MM.1S (cell line): Measurements from ENCODE around the gene PYGO2.
"Not testable (repeated sequence)": the region's sequence is repeated elsewhere in the genome, so short reads cannot be mapped to it uniquely, and the experiment has no call there.

Experiments
- DNase-seq: peaks from one replicate; pipeline ENCODE4 v3.0.0-alpha.2; 2015
- H2AFZ ChIP-seq: fragments of 300-600 bp; sonication (generic); 2 replicates; pipeline ENCODE4 v1.6.0; 2016; ENCODE audit warnings: antibody characterized with exemption, low read length
- H3F3A ChIP-seq: fragments of 300-600 bp; sonication (generic); 2 replicates; pipeline ENCODE4 v1.6.1; 2016; ENCODE audit warnings: mild to moderate bottlenecking, antibody characterized with exemption, low read length, moderate library complexity, mixed read lengths; ENCODE audit not compliant: insufficient read depth
- H3K27ac ChIP-seq: fragments of 300-600 bp; sonication (generic); 2 replicates; pipeline ENCODE4 v1.5.1; 2016; ENCODE audit warnings: mild to moderate bottlenecking, low read length
- H3K27me3 ChIP-seq: fragments of 300-600 bp; sonication (generic); replicated peaks from 2 replicates; pipeline ENCODE4 v1.6.0; 2016; ENCODE audit warnings: low read length; ENCODE audit not compliant: insufficient read depth
- H3K36me3 ChIP-seq: fragments of 300-600 bp; sonication (generic); replicated peaks from 2 replicates; pipeline ENCODE4 v1.6.1; 2016; ENCODE audit warnings: mild to moderate bottlenecking, low read length, mixed read lengths; ENCODE audit not compliant: insufficient read depth
- H3K4me1 ChIP-seq: fragments of 300-600 bp; sonication (generic); 2 replicates; pipeline ENCODE4 v1.6.1; 2016; ENCODE audit warnings: low read length, mixed read lengths
- H3K4me2 ChIP-seq: fragments of 300-600 bp; sonication (generic); 2 replicates; pipeline ENCODE4 v1.6.0; 2016; ENCODE audit warnings: low read depth, low read length
- H3K4me3 ChIP-seq: fragments of 300-600 bp; sonication (generic); 2 replicates; pipeline ENCODE4 v1.5.1; 2016; ENCODE audit warnings: low read length, mixed read lengths
- H3K79me2 ChIP-seq: fragments of 300-600 bp; sonication (generic); 2 replicates; pipeline ENCODE4 v1.6.1; 2016; ENCODE audit warnings: mixed run types, low read length, mixed read lengths
- H3K9ac ChIP-seq: fragments of 300-600 bp; sonication (generic); 2 replicates; pipeline ENCODE4 v1.6.1; 2016; ENCODE audit warnings: low read length, mixed read lengths
- H3K9me2 ChIP-seq: fragments of 300-600 bp; sonication (generic); replicated peaks from 2 replicates; pipeline ENCODE4 v1.6.1; 2016; ENCODE audit warnings: mild to moderate bottlenecking, low read length, mixed read lengths; ENCODE audit not compliant: insufficient read depth
- H3K9me3 ChIP-seq: fragments of 300-600 bp; sonication (generic); replicated peaks from 2 replicates; pipeline ENCODE4 v1.6.1; 2016; ENCODE audit warnings: mild to moderate bottlenecking, low read length, mixed read lengths; ENCODE audit not compliant: insufficient read depth
- H4K20me1 ChIP-seq: fragments of 300-600 bp; sonication (generic); 2 replicates; pipeline ENCODE4 v1.6.1; 2016; ENCODE audit warnings: mild to moderate bottlenecking, low read length, moderate library complexity, mixed read lengths; ENCODE audit not compliant: insufficient read depth
- EZH2 ChIP-seq: fragments of 300-600 bp; sonication (generic); optimal IDR thresholded peaks from 2 replicates; pipeline ENCODE3; 2017; ENCODE audit warnings: low read depth, mild to moderate bottlenecking, antibody characterized with exemption, low read length, mixed read lengths
- EZH2phosphoT487 ChIP-seq: fragments of 300-600 bp; sonication (generic); IDR thresholded peaks from 2 replicates; pipeline ENCODE4 v1.6.1; 2018; ENCODE audit warnings: antibody characterized with exemption, low read length
- TF ChIP-seq, protein P1 (sequence below): fragments of 300-600 bp; sonication (generic); IDR thresholded peaks from 2 replicates; pipeline ENCODE4 v1.5.1; 2016; ENCODE audit warnings: antibody characterized with exemption, low read length, mixed read lengths

PYGO2 gene

DNA sequence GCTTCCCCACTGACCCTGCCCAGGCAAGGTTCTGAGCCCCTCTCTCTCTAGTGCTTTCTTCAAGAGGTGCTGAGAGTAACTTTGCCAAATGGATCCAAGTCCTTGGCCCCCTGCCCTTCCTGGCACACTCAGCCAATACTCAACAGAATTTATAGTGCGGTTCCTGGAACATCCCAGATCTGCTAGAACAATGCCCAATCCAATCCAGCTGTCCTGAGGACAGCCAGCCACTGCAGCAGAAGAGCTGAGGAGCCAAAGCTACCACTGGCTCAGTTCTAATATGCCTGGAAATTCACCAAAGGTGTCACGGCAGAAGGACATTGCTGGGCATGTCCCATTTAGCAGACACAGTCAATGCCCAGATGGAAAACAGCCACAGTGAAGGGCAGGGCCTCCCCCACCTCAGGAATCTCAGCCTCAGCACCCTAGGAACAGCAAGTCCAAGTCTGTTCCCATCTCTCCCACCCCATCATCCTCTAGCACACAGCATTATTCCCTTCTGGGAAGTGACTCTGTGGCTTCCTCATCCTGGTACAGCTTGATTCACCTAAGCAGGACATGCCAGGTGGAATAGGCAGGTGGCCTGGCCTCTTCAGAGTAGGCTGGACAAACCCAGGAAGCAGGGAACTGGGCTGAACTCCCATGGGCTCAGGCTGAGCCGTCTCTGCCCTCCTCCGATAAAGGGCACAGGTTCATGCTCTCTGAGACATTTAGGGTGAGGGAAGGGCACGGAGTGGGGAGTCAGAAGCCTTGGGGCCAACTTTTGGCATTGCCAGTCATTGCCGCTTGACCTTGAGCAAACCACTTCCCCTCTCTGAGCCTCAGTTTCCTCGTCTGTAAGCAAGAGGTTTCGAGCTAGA, 49.7 kb downstream of the PYGO2 start:
- no peak for DNase-seq
- no peak overlapping the region for H3K4me3 ChIP-seq
- H3K4me2 ChIP-seq: no peak overlapping the region
- TF ChIP-seq, protein P1, sequence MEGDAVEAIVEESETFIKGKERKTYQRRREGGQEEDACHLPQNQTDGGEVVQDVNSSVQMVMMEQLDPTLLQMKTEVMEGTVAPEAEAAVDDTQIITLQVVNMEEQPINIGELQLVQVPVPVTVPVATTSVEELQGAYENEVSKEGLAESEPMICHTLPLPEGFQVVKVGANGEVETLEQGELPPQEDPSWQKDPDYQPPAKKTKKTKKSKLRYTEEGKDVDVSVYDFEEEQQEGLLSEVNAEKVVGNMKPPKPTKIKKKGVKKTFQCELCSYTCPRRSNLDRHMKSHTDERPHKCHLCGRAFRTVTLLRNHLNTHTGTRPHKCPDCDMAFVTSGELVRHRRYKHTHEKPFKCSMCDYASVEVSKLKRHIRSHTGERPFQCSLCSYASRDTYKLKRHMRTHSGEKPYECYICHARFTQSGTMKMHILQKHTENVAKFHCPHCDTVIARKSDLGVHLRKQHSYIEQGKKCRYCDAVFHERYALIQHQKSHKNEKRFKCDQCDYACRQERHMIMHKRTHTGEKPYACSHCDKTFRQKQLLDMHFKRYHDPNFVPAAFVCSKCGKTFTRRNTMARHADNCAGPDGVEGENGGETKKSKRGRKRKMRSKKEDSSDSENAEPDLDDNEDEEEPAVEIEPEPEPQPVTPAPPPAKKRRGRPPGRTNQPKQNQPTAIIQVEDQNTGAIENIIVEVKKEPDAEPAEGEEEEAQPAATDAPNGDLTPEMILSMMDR: no peak
- no peak for TF ChIP-seq EZH2
- TF ChIP-seq EZH2phosphoT487: no peak
- H3K9me2 ChIP-seq: no peaks in the 10 kb centered on the region
- H3K9ac ChIP-seq: no peak overlapping the region
- no peaks in the 10 kb centered on the region for H3F3A ChIP-seq
- H3K9me3 ChIP-seq: no peaks in the 10 kb centered on the region
- H3K27me3 ChIP-seq: no peaks in the 10 kb centered on the region
- no peaks in the 10 kb centered on the region for H3K79me2 ChIP-seq
- H3K4me1 ChIP-seq: no peaks in the 10 kb centered on the region
- H2AFZ ChIP-seq: no peak overlapping the region
- H3K27ac ChIP-seq: no peak overlapping the region
- H3K36me3 ChIP-seq: no peaks in the 10 kb centered on the region
- no peaks in the 10 kb centered on the region for H4K20me1 ChIP-seq

- Histone ChIP-seq H3K9me3 (no peaks in the 10 kb centered on the region), H3K79me2 (no peaks in the 10 kb centered on the region)
- TF ChIP-seq, protein P1: no peak
- TF ChIP-seq EZH2 (no peak), EZH2phosphoT487 (no peak)
Measured at GRCh38 chr1:154910851-154911250, 50.7 kb downstream of the PYGO2 start.

DNA sequence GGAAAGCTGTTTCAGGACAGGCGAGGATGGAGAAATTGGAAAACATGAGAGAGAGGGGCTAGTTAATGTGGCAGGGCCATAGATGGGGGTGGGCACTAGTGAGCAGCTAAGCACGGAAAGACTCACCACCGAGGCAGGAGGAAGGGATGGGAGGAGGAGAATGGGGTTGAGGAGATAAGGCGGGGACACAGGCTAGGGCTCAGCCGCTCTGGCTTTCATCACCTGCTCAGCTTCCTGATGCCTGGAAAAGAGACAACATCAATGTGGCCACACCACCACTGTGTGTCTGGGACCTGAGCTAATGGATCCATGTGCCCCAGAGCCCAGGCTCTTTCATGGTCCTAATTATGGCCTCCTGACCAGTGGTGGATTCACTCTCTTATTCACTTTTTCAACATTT, 52.6 kb downstream of the PYGO2 start:
- H3K27ac ChIP-seq: no peak overlapping the region
- H4K20me1 ChIP-seq: no peaks in the 10 kb centered on the region
- no peak for TF ChIP-seq EZH2
- TF ChIP-seq, protein P1: no peak
- TF ChIP-seq EZH2phosphoT487: no peak
- H3K79me2 ChIP-seq: no peaks in the 10 kb centered on the region
- no peaks in the 10 kb centered on the region for H3K27me3 ChIP-seq
- no peak overlapping the region for H2AFZ ChIP-seq
- no peaks in the 10 kb centered on the region for H3K4me1 ChIP-seq
- DNase-seq: no peak
- no peaks in the 10 kb centered on the region for H3K36me3 ChIP-seq
- H3K9me3 ChIP-seq: no peaks in the 10 kb centered on the region
- H3K9me2 ChIP-seq: no peaks in the 10 kb centered on the region
- H3F3A ChIP-seq: no peaks in the 10 kb centered on the region
- no peak overlapping the region for H3K9ac ChIP-seq
- no peak overlapping the region for H3K4me3 ChIP-seq
- no peak overlapping the region for H3K4me2 ChIP-seq

More at GRCh38 chr1:154910851-154911250, 50.7 kb downstream of the PYGO2 start:
- Histone ChIP-seq H3K4me3 (no peak overlapping the region), H2AFZ (no peak overlapping the region), H3K9ac (no peak overlapping the region), H3K4me1 (no peaks in the 10 kb centered on the region), H4K20me1 (no peaks in the 10 kb centered on the region), H3K4me2 (no peak overlapping the region), H3K27me3 (no peaks in the 10 kb centered on the region), H3K36me3 (no peaks in the 10 kb centered on the region), H3K9me2 (no peaks in the 10 kb centered on the region), H3F3A (no peaks in the 10 kb centered on the region), H3K27ac (no peak overlapping the region)
- DNase-seq: no peak

- not testable (repeated sequence) for H3K9ac ChIP-seq, H3K9me2 ChIP-seq, H3K27me3 ChIP-seq, H3F3A ChIP-seq, H3K36me3 ChIP-seq, H3K4me2 ChIP-seq, H3K27ac ChIP-seq, H3K79me2 ChIP-seq, H4K20me1 ChIP-seq, H3K9me3 ChIP-seq, H3K4me3 ChIP-seq, DNase-seq, H3K4me1 ChIP-seq, H2AFZ ChIP-seq
Measured at GRCh38 chr1:154908129-154908528, 53.5 kb downstream of the PYGO2 start.
